HG02642 (cell line): ENCODE data around the gene IGF1.
"Not testable (repeated sequence)": the region's sequence is repeated elsewhere in the genome, so short reads cannot be mapped to it uniquely, and the experiment has no call there.

Source experiments
- ATAC-seq: cut with Tn5 transposase; IDR thresholded peaks from one replicate; pipeline ENCODE4 v1.9.1; 2021; ENCODE audit warnings: mild to moderate bottlenecking; ENCODE audit not compliant: unreplicated experiment, poor library complexity

Gene IGF1

GRCh38 chr12:102399653-102400052, 80.7 kb downstream of the IGF1 start:
- no peak for ATAC-seq

DNA sequence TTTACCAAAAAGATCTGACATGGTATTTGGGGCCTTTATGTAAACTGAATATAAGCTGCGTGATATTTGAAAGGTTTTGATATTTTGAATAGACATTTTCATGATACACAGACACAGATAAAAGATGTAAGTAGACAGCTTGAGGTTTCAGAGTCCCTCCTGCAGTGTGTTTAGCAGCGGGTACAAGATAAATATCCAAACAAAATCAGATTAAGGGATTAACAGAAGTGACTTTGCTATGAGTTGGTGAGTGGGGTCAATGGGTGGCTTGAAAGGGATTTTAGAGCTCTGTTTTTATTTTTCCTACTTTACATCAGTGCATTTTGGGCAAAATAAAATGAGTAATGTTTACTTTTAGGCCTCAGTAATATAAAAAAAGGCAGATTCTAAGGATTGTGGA, 84.1 kb downstream of the IGF1 start:
- ATAC-seq = no peak

- no peak for ATAC-seq
Observed at GRCh38 chr12:102394200-102394599, 86.2 kb downstream of the IGF1 start.

DNA sequence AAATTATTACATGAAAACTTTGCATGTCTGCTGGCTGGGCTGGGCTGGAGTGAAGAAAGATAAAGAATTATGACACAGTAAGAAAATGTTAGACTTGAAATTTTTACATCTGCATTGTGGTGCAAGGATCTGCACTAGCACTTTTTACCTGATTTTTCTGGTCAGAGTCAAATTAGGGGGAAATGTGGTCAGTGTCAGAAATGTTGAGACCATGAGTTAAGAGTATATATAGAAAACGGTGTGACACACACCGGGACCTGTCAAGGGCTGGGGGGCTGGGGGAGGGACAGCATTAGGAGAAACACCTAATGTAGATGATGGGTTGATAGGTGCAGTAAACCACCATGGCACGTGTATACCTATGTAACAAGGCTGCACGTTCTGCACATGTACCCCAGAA, 90.3 kb downstream of the IGF1 start:
- no peak for ATAC-seq

GRCh38 chr12:102388469-102388868, 91.9 kb downstream of the IGF1 start:
- ATAC-seq = no peak

DNA sequence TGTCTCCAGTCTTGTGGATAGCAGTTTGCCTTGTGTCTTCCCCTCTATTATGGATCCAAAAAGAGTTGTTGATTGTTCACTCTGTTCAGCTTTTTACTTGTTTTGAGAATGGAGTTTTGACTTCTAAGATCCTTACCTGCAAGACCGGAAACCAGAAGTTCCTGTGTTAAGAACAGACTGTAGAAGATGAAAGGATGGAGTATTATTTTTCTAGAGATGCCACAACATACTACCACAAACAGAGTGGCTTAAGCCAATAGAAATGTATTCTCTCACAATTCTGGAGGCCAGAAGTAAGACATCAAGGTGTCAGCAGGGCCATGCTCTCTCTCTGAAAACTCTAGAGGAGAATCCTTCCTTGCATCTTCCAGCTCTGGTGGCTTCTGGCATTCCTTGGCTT, 95.0 kb downstream of the IGF1 start:
- ATAC-seq = no peak

DNA sequence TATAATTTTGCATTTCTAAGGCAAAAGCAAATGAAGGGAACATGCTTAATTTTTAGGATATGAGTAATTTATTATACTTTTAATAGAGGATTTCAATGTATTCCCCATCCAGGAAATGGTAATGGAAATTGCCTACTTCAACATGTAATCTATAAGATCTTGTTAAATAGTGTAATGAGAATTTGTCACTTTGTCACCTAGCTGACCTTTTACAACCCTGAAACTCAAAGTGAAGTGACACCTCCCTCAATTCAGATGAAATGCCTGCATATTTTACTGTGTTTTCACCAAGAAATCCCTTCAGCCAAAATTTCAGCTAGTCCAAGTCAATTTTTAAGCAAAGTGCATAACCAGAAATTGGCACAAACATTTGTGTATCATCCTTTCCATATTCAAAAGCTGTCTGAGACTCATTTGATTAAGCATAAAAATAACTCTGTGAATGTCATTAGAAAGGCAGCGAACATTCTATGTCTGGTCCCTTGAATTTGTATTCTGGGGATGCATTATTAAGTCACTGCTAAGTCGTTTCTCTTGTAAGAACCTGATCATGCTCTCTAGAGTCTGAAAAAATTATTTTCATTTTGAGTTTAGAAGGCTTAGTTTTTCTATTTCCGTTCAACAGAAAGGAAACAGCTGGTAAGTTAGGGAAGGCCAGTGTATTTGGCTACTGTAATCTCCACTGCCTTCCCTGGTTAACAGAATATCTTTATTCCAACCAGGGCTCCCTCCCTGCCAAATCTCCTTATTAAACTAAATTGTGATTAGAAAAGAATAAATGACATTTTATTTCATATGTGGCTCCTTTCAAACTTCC, 100.8 kb downstream of the IGF1 start:
- ATAC-seq = no peak

- ATAC-seq = no peak
Observed at GRCh38 chr12:102376781-102377180, 103.6 kb downstream of the IGF1 start.

- no peak for ATAC-seq
Observed at GRCh38 chr12:102376181-102376747, 104.1 kb downstream of the IGF1 start.

GRCh38 chr12:102374190-102374589, 106.2 kb downstream of the IGF1 start:
- no peak for ATAC-seq

GRCh38 chr12:102372087-102372486, 108.3 kb downstream of the IGF1 start:
- no peak for ATAC-seq

GRCh38 chr12:102371165-102371564, 109.2 kb downstream of the IGF1 start:
- no peak for ATAC-seq

DNA sequence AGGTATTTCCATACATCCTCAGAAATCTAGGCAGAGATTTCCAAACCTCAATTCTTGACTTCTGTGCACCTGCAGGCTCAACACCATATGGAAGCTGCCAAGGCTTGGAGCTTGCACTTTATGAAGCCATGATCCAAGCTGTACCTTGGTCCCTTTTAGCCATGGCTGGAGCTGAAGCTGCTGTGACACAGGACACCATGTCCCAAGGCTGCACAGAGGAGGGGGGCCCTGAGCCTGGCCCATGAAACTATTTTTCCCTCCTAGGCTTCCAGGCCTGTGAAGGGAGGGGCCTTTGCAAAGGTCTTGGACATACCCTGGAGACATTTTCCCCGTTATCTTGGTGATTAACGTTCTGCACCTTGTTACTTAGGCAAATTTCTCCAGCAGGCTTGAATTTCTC, 110.5 kb downstream of the IGF1 start:
- no peak for ATAC-seq

DNA sequence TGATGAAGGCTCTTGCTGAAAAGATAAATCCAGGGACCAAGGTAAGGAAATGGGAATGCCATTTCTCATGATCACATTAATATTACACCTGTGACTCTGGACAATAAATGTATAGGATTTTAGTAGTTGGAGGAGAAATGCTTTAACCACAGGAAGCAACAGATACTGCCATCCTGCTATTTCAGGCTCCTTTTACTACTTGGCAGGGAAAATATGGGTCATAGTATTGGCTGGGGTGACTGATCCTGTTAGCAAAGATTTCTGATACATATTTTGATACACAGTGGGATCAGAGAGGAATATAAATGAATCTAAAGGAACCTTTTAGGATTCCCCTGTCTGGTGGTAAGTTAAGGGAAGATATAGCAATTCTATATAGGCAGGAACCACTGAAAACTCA, 115.0 kb downstream of the IGF1 start:
- ATAC-seq = no peak

DNA sequence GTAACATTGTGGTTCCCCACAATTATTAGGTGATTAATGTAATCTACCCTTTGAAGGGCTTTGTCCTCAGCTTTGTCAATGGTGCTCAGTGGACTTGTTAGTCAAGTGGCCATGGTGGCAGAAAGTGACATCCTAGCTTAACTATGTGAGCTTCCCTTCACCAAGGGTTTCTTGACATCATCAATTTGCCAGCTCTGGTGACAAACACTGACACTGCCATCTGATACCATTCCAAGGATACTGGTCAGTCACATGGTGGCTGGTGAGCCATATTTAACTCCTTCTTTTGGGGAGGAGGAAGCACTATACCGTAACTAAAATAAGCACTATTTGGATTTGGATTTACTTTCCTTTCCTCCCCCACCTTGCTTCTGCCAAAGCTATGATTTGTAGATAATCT, 115.7 kb downstream of the IGF1 start:
- ATAC-seq = no peak

- no peak for ATAC-seq
Observed at GRCh38 chr12:102356690-102357089, 123.7 kb downstream of the IGF1 start.

DNA sequence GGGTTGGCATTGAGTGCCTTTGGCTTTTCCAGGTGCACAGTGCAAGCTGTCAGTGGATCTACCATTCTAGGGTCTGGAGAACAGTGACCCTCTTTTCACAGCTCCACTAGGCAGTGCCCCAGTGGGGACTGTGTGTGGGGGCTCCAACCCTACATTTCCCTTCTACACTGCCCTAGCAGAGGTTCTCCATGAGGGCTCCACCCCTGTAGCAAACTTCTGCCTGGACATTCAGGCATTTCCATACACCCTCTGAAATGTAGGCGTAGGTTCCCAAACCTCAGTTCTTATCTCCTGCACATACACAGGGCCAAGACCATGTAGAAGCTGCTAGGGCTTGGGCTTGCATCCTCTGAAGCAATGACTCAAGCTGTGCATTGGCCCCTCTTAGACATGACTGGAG, 126.1 kb downstream of the IGF1 start:
- not testable (repeated sequence) for ATAC-seq

GRCh38 chr12:102351322-102351721, 129.0 kb downstream of the IGF1 start:
- no peak for ATAC-seq

DNA sequence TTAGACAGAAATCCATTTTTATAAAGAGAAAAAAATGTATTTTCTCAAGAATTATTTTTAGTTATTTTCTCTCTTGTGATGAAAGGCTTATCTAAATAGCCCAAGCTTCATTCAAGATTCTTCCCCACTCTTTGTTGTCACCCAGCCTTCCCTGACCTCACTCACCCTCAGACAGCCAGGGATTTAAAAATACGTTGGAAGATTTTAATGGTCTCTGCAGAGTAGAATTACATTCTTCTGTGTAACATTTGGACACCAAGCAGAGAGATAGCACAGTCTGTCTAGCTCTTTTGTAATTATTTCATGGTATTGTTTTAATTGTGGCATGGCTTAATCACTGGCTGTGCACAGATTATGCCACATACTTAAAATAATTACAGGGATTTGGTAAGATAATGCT, 130.3 kb downstream of the IGF1 start:
- no peak for ATAC-seq

DNA sequence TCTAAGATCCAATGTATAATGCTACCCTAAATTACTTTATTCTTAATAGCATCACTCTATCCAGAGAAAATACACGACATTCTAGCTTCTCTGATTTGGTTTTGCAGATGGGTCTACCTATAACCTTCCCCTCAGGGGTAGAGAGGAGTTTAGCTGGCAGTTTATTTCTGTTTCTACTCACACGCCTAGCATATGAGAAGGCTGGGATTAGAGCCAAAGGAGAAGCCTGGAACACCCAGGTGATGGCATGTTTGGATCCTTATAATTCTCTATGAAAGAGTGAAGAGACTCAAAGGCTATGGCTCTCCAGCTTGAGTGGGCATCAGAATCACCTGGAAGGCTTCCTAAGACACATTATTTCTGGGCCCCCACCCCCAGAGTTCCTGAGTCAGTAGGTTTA, 131.3 kb downstream of the IGF1 start:
- no peak for ATAC-seq

DNA sequence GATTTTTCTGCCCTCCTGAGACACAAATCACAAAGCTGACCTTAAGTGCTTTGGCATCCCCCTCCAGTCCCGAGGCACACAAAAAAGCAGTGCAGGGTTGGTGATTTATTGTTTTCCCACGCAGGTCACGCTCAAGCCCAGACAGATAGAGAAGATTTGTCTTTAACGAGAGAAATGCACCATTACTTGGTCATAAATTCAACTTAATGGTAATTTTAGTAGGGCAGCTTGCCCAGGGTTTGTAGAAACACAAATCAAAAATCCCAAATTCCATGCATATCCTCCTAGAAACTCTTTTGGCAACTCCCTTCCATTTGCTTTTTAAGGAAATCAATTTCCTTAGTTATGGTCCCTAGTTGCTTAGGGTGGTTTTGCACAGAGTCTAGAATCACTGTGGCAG, 132.6 kb downstream of the IGF1 start:
- no peak for ATAC-seq
